Activated CD4-positive, alpha-beta memory T cell treated with anti-CD3 and anti-CD28 coated beads for 36 hours (primary cell): ENCODE data around the gene DPEP2. TPM values are rescaled to one million over a fixed set of nuclear protein-coding genes. Genes with fewer than 3 reads are reported as not detected.
"Not testable (repeated sequence)": the region's sequence is repeated elsewhere in the genome, so short reads cannot be mapped to it uniquely, and the experiment has no call there.

Source experiments
- CTCF ChIA-PET: fragments of 350-600 bp; sonication (Branson Sonifier 250); formaldehyde crosslinking; loops from one replicate; lab custom pipeline; 2021; ENCODE audit warnings: antibody characterized with exemption, inconsistent platforms; lab: Charles Lee
- POLR2A ChIA-PET: fragments of 350-600 bp; sonication (Branson Sonifier 250); formaldehyde crosslinking; loops from one replicate; lab custom pipeline; 2021; ENCODE audit warnings: antibody characterized with exemption; lab: Charles Lee
- DNase-seq: peaks from one replicate; pipeline ENCODE4 v3.0.0-alpha.2; 2020
- H3K27ac Mint-ChIP-seq: one replicate; pipeline ENCODE4 v1.8.0; 2021; ENCODE audit warnings: mixed read lengths
- H3K27me3 Mint-ChIP-seq: one replicate; pipeline ENCODE4 v1.8.0; 2021; ENCODE audit warnings: mixed read lengths
- H3K36me3 Mint-ChIP-seq: one replicate; pipeline ENCODE4 v1.8.0; 2021; ENCODE audit warnings: mixed read lengths
- H3K4me1 Mint-ChIP-seq: one replicate; pipeline ENCODE4 v1.8.0; 2021; ENCODE audit warnings: low read depth, mixed read lengths
- H3K4me3 Mint-ChIP-seq: one replicate; pipeline ENCODE4 v1.8.0; 2021; ENCODE audit warnings: mild to moderate bottlenecking, mixed read lengths
- H3K9me3 Mint-ChIP-seq: one replicate; pipeline ENCODE4 v1.8.0; 2021; ENCODE audit warnings: mixed read lengths
- intact Hi-C: fragments of 100-400 bp; cut with micrococcal nuclease; formaldehyde crosslinking; loops from one replicate; pipeline ENCODE4 v1.15.1; 2023
- total RNA-seq, 2 experiments: library from RNA; stranded (reverse); gene quantifications; one replicate each; pipeline ENCODE4 v1.2.3, GENCODE V29; 2021

DPEP2 gene
- total RNA-seq, result 1 to 10 TPM; 3.9 to 5.3 TPM

- H3K36me3 Mint-ChIP-seq, H3K27me3 Mint-ChIP-seq, H3K9me3 Mint-ChIP-seq: not testable (repeated sequence)
- intact Hi-C loops, result loop anchor here (2.0 to 5.0 kb wide), 3 partner anchors 30 to 83 kb away; partner anchors contain the start of genes PSMB10 and SLC12A4
- POLR2A ChIA-PET, result interaction anchor here (1.5 to 2.5 kb wide), 3 partner anchors 24 to 87 kb away, joined by 5 to 10 read pairs (median 5); partner anchors contain the start of genes DDX28, DUS2 and NFATC3
- CTCF ChIA-PET, result interaction anchor here (0.6 to 4.3 kb wide), 2 partner anchors 8 to 42 kb away, joined by 3 to 14 read pairs; no protein-coding TSS in a partner anchor
- DNase-seq, result peak; percentile 77
- Mint-ChIP-seq H3K4me3 (peak within 1 kb of the TSS; percentile 72), H3K4me1 (peaks cover 53% of the 10 kb centered on the region), H3K27ac (peak within 1 kb of the TSS; percentile 88)
Measured at GRCh38 chr16:67998779-67999688, at the start of gene DPEP2. DPEP2 (minus strand) TSS chr16:67999484; CDS start chr16:67993212, 6,272 bp downstream.

GRCh38 chr16:68047987-68048386, 48.7 kb upstream of the DPEP2 start:
- POLR2A ChIA-PET, result no interaction called here
- Mint-ChIP-seq H3K27ac (no peak overlapping the region), H3K27me3 (no peaks in the 10 kb centered on the region), H3K4me3 (no peak overlapping the region), H3K9me3 (no peaks in the 10 kb centered on the region), H3K36me3 (peaks cover 19% of the 10 kb centered on the region), H3K4me1 (peaks cover 2% of the 10 kb centered on the region)
- no peak for DNase-seq
- CTCF ChIA-PET, result no interaction called here
- intact Hi-C loops, result no loop called here

DNA sequence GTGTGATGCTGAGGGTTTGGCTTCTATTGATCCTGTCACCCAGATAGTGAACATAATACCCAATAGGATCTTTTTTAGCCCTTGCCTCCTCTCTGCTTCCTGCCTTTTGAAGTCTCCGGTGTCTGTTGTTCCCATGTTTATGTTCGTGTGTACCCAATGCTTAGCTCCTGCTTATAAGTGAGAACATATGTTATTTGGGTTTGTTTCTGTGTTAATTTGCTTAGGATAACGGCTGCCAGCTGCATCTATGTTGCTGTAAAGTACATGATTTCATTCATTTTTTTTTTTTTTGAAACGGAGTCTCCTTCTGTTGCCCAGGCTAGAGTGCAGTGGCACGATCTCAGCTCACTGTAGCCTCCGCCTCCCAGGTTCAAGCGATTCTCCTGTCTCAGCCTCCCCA, 46.8 kb upstream of the DPEP2 start:
- H3K9me3 Mint-ChIP-seq, result no peaks in the 10 kb centered on the region
- no peak for DNase-seq
- POLR2A ChIA-PET, result interaction anchor here (0.6 kb wide), 2 partner anchors 42 to 322 kb away, joined by 3 read pairs; no protein-coding TSS in a partner anchor
- H3K4me3 Mint-ChIP-seq, result no peak overlapping the region
- no peaks in the 10 kb centered on the region for H3K27me3 Mint-ChIP-seq
- H3K4me1 Mint-ChIP-seq, result peaks cover 2% of the 10 kb centered on the region
- H3K27ac Mint-ChIP-seq, result no peak overlapping the region
- CTCF ChIA-PET, result interaction anchor here (0.6 kb wide), 1 partner anchor 27 kb away, joined by 3 read pairs; no protein-coding TSS in a partner anchor
- H3K36me3 Mint-ChIP-seq, result peaks cover 17% of the 10 kb centered on the region
- intact Hi-C loops, result no loop called here

DNA sequence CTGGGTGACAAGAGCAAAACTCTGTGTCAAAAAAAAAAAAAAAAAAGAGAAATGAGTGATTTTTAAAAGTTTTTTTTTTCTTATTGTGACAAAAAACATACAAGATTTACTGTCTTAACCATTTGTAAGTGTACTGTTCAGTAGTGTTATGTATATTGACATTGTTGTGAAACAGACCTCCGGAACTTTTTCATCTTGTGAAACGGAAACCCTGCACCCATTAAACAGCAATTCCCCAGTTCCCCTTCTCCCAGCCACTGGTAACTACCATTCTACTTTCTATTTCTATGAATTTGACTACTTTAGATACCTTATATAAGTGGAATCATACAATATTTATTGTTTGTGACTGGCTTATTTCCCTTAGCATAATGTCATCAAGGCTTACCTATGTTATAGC, 42.5 kb upstream of the DPEP2 start:
- H3K36me3 Mint-ChIP-seq, result peaks cover 17% of the 10 kb centered on the region

GRCh38 chr16:68040506-68041288, 41.4 kb upstream of the DPEP2 start:
- CTCF ChIA-PET, result interaction anchor here (0.6 to 3.9 kb wide), 63 partner anchors 11 to 515 kb away, joined by 3 to 27 read pairs (median 4); partner anchors contain the start of genes CENPT, DDX28, DPEP2 and DUS2
- no peaks in the 10 kb centered on the region for H3K9me3 Mint-ChIP-seq
- no peaks in the 10 kb centered on the region for H3K27me3 Mint-ChIP-seq
- DNase-seq, result peak; percentile 94
- peaks cover 19% of the 10 kb centered on the region for H3K36me3 Mint-ChIP-seq
- no peak overlapping the region for H3K4me3 Mint-ChIP-seq
- H3K4me1 Mint-ChIP-seq, result peaks cover 6% of the 10 kb centered on the region
- POLR2A ChIA-PET, result interaction anchor here (0.6 to 1.0 kb wide), 3 partner anchors 49 to 225 kb away, joined by 3 to 4 read pairs (median 4); no protein-coding TSS in a partner anchor
- intact Hi-C loops, result loop anchor here (1.0 to 5.0 kb wide), 5 partner anchors 47 to 224 kb away; partner anchors contain the start of genes NRN1L, PSMB10 and SLC12A4
- H3K27ac Mint-ChIP-seq, result peak overlapping the region; percentile 65

More for the DNA sequence above, 42.5 kb upstream of the DPEP2 start:
- H3K4me3 Mint-ChIP-seq, result no peak overlapping the region
- DNase-seq, result no peak
- ChIA-PET CTCF (interaction anchor here (0.6 to 3.9 kb wide), 6 partner anchors 20 to 239 kb away, joined by 3 to 27 read pairs (median 6); no protein-coding TSS in a partner anchor), POLR2A (no interaction called here)
- intact Hi-C loops, result loop anchor here (2.0 to 5.0 kb wide), 4 partner anchors 73 to 225 kb away; partner anchors contain the start of genes NRN1L, PSMB10 and SLC12A4
- peaks cover 8% of the 10 kb centered on the region for H3K4me1 Mint-ChIP-seq
- no peaks in the 10 kb centered on the region for H3K27me3 Mint-ChIP-seq
- no peaks in the 10 kb centered on the region for H3K9me3 Mint-ChIP-seq
- no peak overlapping the region for H3K27ac Mint-ChIP-seq

DNA sequence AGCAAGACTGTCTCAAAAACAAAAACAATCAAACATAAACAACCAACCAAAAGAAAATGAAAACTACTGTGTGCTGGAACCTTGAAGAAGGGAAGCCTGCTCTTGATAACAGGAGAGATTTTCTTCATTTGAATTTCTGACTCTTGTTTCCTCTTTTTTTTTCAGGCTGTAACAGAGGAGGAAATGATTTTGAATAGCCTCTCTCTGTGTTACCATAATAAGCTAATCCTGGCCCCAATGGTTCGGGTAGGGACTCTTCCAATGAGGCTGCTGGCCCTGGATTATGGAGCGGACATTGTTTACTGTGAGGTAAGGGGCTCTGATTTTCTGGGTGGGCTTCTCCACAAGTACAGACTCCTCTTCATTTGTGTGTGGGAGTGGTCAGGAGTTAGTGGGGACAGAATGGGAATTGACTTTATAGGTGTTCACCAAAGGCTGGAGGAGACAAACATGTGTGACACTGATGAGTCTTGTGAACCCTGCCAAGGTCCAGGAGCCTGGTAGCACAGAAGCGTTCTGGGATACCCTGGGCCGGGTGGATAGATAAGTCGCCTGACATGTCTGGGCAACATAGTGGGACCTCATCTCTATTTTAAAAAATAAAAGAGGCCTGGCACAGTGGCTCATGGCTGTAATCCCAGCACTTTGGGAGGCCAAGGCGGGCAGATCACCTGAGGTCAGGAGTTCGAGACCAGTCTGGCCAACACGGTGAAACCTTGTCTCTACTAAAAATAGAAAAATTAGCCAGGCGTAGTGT, 38.7 kb upstream of the DPEP2 start:
- ChIA-PET CTCF (interaction anchor here (0.5 to 3.9 kb wide), 4 partner anchors 155 to 406 kb away, joined by 3 to 27 read pairs (median 16); partner anchors contain the start of gene NRN1L), POLR2A (no interaction called here)
- Mint-ChIP-seq H3K27ac (no peak overlapping the region), H3K36me3 (peaks cover 15% of the 10 kb centered on the region), H3K27me3 (no peaks in the 10 kb centered on the region), H3K4me3 (no peak overlapping the region), H3K4me1 (peaks cover 6% of the 10 kb centered on the region), H3K9me3 (no peaks in the 10 kb centered on the region)
- DNase-seq, result no peak
- intact Hi-C loops, result no loop called here

DNA sequence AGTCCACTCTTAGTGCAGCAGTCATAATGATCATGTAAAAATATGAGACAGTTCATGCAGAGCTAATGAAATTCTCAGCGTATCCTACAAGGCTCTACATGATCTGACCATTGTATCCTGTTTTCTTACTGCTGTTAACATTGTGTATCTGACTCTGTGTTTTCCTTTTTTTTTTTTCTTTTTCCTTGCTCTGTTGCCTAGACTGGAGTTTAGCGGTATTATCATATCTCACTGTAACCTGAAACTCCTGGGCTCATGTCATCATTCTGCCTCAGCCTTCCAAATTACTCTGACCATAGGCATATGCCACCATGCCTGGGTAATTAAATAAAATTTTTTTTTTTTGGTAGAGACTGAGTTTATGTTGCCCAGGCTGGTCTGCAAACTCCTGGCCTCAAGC, 35.9 kb upstream of the DPEP2 start:
- intact Hi-C loops, result no loop called here
- Mint-ChIP-seq H3K36me3 (peaks cover 14% of the 10 kb centered on the region), H3K27ac (no peak overlapping the region), H3K9me3 (no peaks in the 10 kb centered on the region), H3K4me1 (peaks cover 6% of the 10 kb centered on the region), H3K27me3 (no peaks in the 10 kb centered on the region), H3K4me3 (no peak overlapping the region)
- ChIA-PET POLR2A (no interaction called here), CTCF (interaction anchor here (0.6 to 1.8 kb wide), 2 partner anchors 32 to 219 kb away, joined by 4 to 10 read pairs; no protein-coding TSS in a partner anchor)
- DNase-seq, result no peak

DNA sequence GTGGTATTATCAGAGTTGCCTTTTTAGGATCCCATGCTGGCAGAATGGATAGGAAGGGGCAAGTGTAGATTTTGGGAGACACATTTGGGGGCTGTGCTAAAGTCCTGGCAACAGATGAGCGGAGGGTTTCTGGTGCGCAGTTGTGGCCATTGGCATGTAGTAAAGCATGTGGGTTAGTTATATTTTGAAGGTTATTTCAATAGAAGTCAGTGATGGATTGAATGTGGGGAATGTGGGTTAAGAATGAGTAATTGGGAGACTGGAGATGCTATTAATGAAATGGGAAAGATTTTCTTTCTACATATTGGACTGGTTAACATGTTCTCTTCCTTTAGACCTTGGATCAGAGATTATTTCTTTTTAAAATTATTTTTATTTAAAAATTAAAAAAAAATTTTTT, 33.8 kb upstream of the DPEP2 start:
- peaks cover 12% of the 10 kb centered on the region for H3K36me3 Mint-ChIP-seq
- POLR2A ChIA-PET, result no interaction called here
- H3K27ac Mint-ChIP-seq, result no peak overlapping the region
- H3K4me3 Mint-ChIP-seq, result no peak overlapping the region
- peaks cover 4% of the 10 kb centered on the region for H3K4me1 Mint-ChIP-seq
- CTCF ChIA-PET, result no interaction called here
- DNase-seq, result no peak
- no peaks in the 10 kb centered on the region for H3K27me3 Mint-ChIP-seq
- H3K9me3 Mint-ChIP-seq, result no peaks in the 10 kb centered on the region
- intact Hi-C loops, result no loop called here

- CTCF ChIA-PET, result no interaction called here
Measured at GRCh38 chr16:68031951-68032350, 32.7 kb upstream of the DPEP2 start.

GRCh38 chr16:68030108-68030507, 30.8 kb upstream of the DPEP2 start:
- H3K4me1 Mint-ChIP-seq, DNase-seq, POLR2A ChIA-PET, H3K27ac Mint-ChIP-seq, H3K4me3 Mint-ChIP-seq, H3K9me3 Mint-ChIP-seq, H3K27me3 Mint-ChIP-seq, intact Hi-C loops: not testable (repeated sequence)
- H3K36me3 Mint-ChIP-seq, result peaks cover 24% of the 10 kb centered on the region
- CTCF ChIA-PET, result interaction anchor here (3.4 kb wide), 1 partner anchor 11 kb away, joined by 19 read pairs; no protein-coding TSS in a partner anchor

More at GRCh38 chr16:68031951-68032350, 32.7 kb upstream of the DPEP2 start:
- Mint-ChIP-seq H3K9me3 (no peaks in the 10 kb centered on the region), H3K4me3 (no peak overlapping the region), H3K4me1 (peaks cover 4% of the 10 kb centered on the region), H3K27ac (peak overlapping the region; percentile 2), H3K27me3 (no peaks in the 10 kb centered on the region), H3K36me3 (peaks cover 17% of the 10 kb centered on the region)
- POLR2A ChIA-PET, result no interaction called here
- DNase-seq, result no peak
- intact Hi-C loops, result no loop called here

GRCh38 chr16:68028996-68029395, 29.7 kb upstream of the DPEP2 start:
- Mint-ChIP-seq H3K4me1 (peaks cover 9% of the 10 kb centered on the region), H3K4me3 (no peak overlapping the region), H3K27ac (no peak overlapping the region), H3K9me3 (no peaks in the 10 kb centered on the region), H3K36me3 (peaks cover 26% of the 10 kb centered on the region), H3K27me3 (no peaks in the 10 kb centered on the region)
- intact Hi-C loops, result no loop called here
- no peak for DNase-seq
- CTCF ChIA-PET, result interaction anchor here (0.7 to 3.4 kb wide), 2 partner anchors 12 to 222 kb away, joined by 3 to 19 read pairs; partner anchors contain the start of gene TSNAXIP1
- POLR2A ChIA-PET, result no interaction called here
